GM20000 (cell line): ENCODE data around the gene EZR.

Experiments used
- DNase-seq: peaks from one replicate; pipeline ENCODE4 v3.0.0; 2012; ENCODE audit warnings: low spot score
- CTCF ChIP-seq: IDR thresholded peaks from 2 replicates; pipeline ENCODE4 v1.5.1; 2012; ENCODE audit warnings: mild to moderate bottlenecking, control low read depth; ENCODE audit errors: extremely low read depth, missing control alignments

EZR gene

GRCh38 chr6:158819977-158820622, 932 bp upstream of the EZR start:
- no peak for DNase-seq
- no peak for TF ChIP-seq CTCF

GRCh38 chr6:158818581-158819212, 471 bp downstream of the EZR start:
- DNase-seq = peak; percentile 86
- TF ChIP-seq CTCF = no peak

GRCh38 chr6:158817728-158818580, 1.2 kb downstream of the EZR start:
- peak; percentile 85 for DNase-seq
- TF ChIP-seq CTCF = no peak

GRCh38 chr6:158816803-158817727, 2.1 kb downstream of the EZR start:
- no peak for DNase-seq
- no peak for TF ChIP-seq CTCF

GRCh38 chr6:158816329-158816728, 2.8 kb downstream of the EZR start:
- peak; percentile 63 for DNase-seq
- no peak for TF ChIP-seq CTCF

- no peak for TF ChIP-seq CTCF
Observed at GRCh38 chr6:158815907-158816306, 3.3 kb downstream of the EZR start.

More at GRCh38 chr6:158815907-158816306, 3.3 kb downstream of the EZR start:
- no peak for DNase-seq
